ENCODE data around the gene ZFR. TPM values are rescaled to one million over a fixed set of nuclear protein-coding genes. Genes with fewer than 3 reads are reported as not detected.

Gene ZFR
- total RNA-seq, 3 donors from 2014 or later, result 91.4 to 140 (median 108) TPM

GRCh38 chr5:32346869-32347268 lies 97.7 kb downstream of the ZFR start:
- Histone ChIP-seq H3K36me3 (no peaks in the 10 kb centered on the region), H3K27ac (no peak overlapping the region), H3K9me3 (no peaks in the 10 kb centered on the region), H3K4me3 (no peak overlapping the region), H3K4me1 (no peaks in the 10 kb centered on the region), H3K27me3 (no peaks in the 10 kb centered on the region)
- intact Hi-C loops (cut with DNase I; ENCODE audit: low total_unique reads), result no loop called here
- no peak for TF ChIP-seq POLR2AphosphoS5 (IDR thresholded peaks at IDR 0.05)
- no peak for TF ChIP-seq POLR2A (IDR thresholded peaks at IDR 0.05)
- TF ChIP-seq CTCF (IDR thresholded peaks at IDR 0.05), result no peak
- no peak for DNase-seq (ENCODE audit: low spot score in 2 of 2)

GRCh38 chr5:32343058-32343672 lies 101.4 kb downstream of the ZFR start:
- Histone ChIP-seq H3K27ac (no peak overlapping the region), H3K27me3 (no peaks in the 10 kb centered on the region), H3K36me3 (no peaks in the 10 kb centered on the region), H3K4me1 (no peaks in the 10 kb centered on the region), H3K4me3 (no peak overlapping the region), H3K9me3 (peaks cover 0 to 13% of the 10 kb centered on the region in 2 donors)
- no peak for DNase-seq (ENCODE audit: low spot score in 2 of 2)
- TF ChIP-seq POLR2A (IDR thresholded peaks at IDR 0.05), result no peak
- no peak for TF ChIP-seq POLR2AphosphoS5 (IDR thresholded peaks at IDR 0.05)
- no peak for TF ChIP-seq CTCF (IDR thresholded peaks at IDR 0.05)
- intact Hi-C loops (cut with DNase I; ENCODE audit: low total_unique reads), result no loop called here

DNA sequence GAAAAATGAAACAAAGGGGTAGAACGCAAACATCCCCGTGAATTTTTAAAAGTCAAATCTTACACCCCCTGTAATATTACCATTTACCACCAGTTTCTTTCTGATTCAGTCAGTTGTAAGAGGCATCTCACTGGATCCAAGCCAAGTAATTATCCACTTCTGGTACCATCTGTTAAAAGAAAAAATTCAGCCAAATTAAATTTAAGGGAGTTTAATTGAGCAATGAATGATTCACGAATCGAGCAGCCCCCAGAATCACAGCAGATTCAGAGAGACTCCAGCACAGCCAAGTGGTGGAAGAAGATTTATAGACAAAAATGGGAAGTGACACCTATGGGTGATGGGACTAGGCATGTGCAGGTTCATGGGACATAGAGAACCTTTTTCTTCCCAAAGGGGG lies 101.9 kb downstream of the ZFR start:
- H3K27me3 ChIP-seq, result no peaks in the 10 kb centered on the region
- TF ChIP-seq POLR2A (IDR thresholded peaks at IDR 0.05) (no peak), CTCF (IDR thresholded peaks at IDR 0.05) (no peak), POLR2AphosphoS5 (IDR thresholded peaks at IDR 0.05) (no peak)
- intact Hi-C loops (cut with DNase I; ENCODE audit: low total_unique reads), result no loop called here

GRCh38 chr5:32339878-32340277 lies 104.7 kb downstream of the ZFR start:
- Histone ChIP-seq H3K36me3 (no peaks in the 10 kb centered on the region), H3K27ac (no peak overlapping the region), H3K27me3 (no peaks in the 10 kb centered on the region), H3K4me3 (no peak overlapping the region), H3K4me1 (no peaks in the 10 kb centered on the region), H3K9me3 (peaks cover 0 to 13% of the 10 kb centered on the region in 2 donors)
- intact Hi-C loops (cut with DNase I; ENCODE audit: low total_unique reads), result no loop called here
- no peak for TF ChIP-seq POLR2AphosphoS5 (IDR thresholded peaks at IDR 0.05)
- TF ChIP-seq CTCF (IDR thresholded peaks at IDR 0.05), result no peak
- TF ChIP-seq POLR2A (IDR thresholded peaks at IDR 0.05), result no peak
- no peak for DNase-seq (ENCODE audit: low spot score in 2 of 2)

More for the DNA sequence above, 101.9 kb downstream of the ZFR start:
- no peak for DNase-seq (ENCODE audit: low spot score in 2 of 2)
- H3K27ac ChIP-seq, result no peak overlapping the region
- no peaks in the 10 kb centered on the region for H3K4me1 ChIP-seq
- no peaks in the 10 kb centered on the region for H3K36me3 ChIP-seq
- peaks cover 0 to 13% of the 10 kb centered on the region in 2 donors for H3K9me3 ChIP-seq
- H3K4me3 ChIP-seq, result no peak overlapping the region

GRCh38 chr5:32339198-32339597 lies 105.3 kb downstream of the ZFR start:
- no peak for TF ChIP-seq POLR2A (IDR thresholded peaks at IDR 0.05)
- TF ChIP-seq CTCF (IDR thresholded peaks at IDR 0.05), result no peak
- no peak for TF ChIP-seq POLR2AphosphoS5 (IDR thresholded peaks at IDR 0.05)
- H3K27me3 ChIP-seq, result no peaks in the 10 kb centered on the region
- H3K4me3 ChIP-seq, result no peak overlapping the region
- no peaks in the 10 kb centered on the region for H3K4me1 ChIP-seq
- H3K27ac ChIP-seq, result no peak overlapping the region
- DNase-seq (ENCODE audit: low spot score in 2 of 2), result no peak
- H3K9me3 ChIP-seq, result peaks cover 0 to 13% of the 10 kb centered on the region in 2 donors
- intact Hi-C loops (cut with DNase I; ENCODE audit: low total_unique reads), result no loop called here
- H3K36me3 ChIP-seq, result no peaks in the 10 kb centered on the region
